ENCODE measurements around the gene MS4A10.

DNA sequence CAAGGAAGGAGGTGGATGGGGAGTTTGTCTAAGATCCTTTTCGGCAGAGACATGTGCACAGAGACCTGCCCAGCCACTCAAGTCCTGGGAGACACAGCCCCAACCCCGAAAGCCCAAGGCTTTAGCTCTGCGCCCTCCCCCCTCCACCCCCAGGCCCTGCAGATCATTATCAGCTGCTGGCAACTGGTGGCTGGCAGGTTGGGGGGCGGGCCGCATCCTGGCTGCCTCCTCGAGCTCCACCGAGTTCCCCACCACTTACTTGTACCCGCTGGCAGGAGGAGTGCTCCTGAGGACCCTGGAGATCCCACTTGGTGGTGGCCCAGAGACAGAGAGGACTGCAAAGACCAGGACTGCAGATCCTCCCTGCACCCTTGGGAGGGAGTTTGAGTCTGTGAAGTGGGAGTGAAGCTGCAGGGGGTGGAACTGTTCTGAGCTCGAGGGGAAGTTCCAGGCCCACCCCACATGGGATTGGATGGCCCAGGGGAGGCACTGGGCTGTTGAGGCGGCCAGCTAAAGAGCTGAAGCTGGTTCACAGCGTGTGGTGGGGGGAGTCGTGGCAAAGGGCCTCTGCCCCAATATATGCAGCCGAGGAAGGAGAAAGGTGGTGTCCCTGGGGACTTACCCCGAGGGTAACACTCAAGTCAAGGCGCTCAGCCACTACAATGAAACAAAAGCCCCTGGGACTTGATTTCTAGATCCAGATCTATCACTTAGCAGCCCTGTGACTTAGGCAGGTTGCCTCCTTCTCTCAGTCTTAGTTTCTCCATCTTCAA lies 36.9 kb downstream of the MS4A10 start:
- TF ChIP-seq, protein P1, sequence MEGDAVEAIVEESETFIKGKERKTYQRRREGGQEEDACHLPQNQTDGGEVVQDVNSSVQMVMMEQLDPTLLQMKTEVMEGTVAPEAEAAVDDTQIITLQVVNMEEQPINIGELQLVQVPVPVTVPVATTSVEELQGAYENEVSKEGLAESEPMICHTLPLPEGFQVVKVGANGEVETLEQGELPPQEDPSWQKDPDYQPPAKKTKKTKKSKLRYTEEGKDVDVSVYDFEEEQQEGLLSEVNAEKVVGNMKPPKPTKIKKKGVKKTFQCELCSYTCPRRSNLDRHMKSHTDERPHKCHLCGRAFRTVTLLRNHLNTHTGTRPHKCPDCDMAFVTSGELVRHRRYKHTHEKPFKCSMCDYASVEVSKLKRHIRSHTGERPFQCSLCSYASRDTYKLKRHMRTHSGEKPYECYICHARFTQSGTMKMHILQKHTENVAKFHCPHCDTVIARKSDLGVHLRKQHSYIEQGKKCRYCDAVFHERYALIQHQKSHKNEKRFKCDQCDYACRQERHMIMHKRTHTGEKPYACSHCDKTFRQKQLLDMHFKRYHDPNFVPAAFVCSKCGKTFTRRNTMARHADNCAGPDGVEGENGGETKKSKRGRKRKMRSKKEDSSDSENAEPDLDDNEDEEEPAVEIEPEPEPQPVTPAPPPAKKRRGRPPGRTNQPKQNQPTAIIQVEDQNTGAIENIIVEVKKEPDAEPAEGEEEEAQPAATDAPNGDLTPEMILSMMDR (conservative IDR thresholded peaks at IDR 0.05; ENCODE audit: low read depth in 2 of 2), result no peak
- TF ChIP-seq POLR2AphosphoS5 (IDR thresholded peaks at IDR 0.05; ENCODE audit: low read depth), result no peak
- TF ChIP-seq REST (IDR thresholded peaks at IDR 0.05; ENCODE audit: unreplicated experiment), result no peak
- TF ChIP-seq EZH2 (IDR thresholded peaks at IDR 0.05; ENCODE audit: low read depth, unreplicated experiment), result no peak
- TF ChIP-seq ZNF114 (CRISPR knock-in tag; IDR thresholded peaks at IDR 0.05), result no peak
- no peak for TF ChIP-seq EZH2phosphoT487 (IDR thresholded peaks at IDR 0.05; ENCODE audit: unreplicated experiment)
- no peak for TF ChIP-seq STAT1 (IDR thresholded peaks at IDR 0.05; ENCODE audit: unreplicated experiment)

Measured in GM23338 (cell line).